ENCODE data around the gene BBS4.
A peak's percentile ranks its signal among the peaks of the same experiment; 100 is the strongest.
"Not testable (repeated sequence)": the region's sequence is repeated elsewhere in the genome, so short reads cannot be mapped to it uniquely, and the experiment has no call there.

The BBS4 gene, protein sequence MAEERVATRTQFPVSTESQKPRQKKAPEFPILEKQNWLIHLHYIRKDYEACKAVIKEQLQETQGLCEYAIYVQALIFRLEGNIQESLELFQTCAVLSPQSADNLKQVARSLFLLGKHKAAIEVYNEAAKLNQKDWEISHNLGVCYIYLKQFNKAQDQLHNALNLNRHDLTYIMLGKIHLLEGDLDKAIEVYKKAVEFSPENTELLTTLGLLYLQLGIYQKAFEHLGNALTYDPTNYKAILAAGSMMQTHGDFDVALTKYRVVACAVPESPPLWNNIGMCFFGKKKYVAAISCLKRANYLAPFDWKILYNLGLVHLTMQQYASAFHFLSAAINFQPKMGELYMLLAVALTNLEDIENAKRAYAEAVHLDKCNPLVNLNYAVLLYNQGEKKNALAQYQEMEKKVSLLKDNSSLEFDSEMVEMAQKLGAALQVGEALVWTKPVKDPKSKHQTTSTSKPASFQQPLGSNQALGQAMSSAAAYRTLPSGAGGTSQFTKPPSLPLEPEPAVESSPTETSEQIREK

DNA sequence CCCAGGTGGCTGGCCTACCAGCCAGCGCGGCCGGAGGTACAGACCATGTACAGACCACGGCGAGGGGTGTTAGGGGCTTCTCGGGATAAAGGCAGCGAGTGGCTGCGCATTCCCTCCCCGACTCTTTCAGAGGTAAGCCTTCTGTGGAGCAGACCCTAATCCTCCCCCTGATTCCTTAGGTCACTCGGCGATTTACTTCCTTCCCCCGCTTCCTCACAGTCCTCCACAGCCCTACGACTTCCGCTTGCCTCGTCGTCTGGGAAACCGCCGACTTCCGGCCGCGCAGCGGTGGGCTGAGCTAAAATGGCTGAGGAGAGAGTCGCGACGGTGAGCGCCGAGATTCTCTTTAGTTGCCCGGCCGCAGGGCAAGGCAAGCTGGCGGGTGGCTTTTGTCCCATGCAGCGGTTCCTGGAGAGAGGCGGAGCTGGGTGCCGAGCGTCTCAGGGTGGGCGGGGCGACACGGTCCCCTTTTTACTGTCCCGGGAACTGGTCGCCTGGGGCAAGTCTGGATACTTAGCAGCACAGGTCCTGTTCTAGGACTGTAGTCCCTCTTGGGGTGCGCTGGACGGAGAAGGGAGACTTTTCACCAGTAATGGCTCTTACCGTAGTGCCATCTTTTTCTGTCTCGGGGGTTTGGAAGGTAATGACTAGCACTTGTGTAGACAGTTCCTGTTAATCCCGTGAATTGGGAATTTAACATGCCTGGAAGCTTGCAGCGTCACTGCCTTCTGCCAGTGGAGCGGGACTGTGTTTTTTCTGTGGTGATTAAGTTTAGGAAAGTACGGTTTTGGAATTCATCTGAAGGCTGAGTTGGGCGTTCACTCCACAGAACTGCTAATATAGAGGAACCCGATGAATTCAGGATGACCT is at the start of gene BBS4, which contains the start of gene HIGD2B:
Gene BBS4 (plus strand): TSS at position 283 of the 870 bp plus-strand sequence. CDS start 21 bp downstream, at position 304.
Gene HIGD2B (minus strand): TSS at position 258 of the 870 bp plus-strand sequence. CDS start 9,808 bp downstream, outside the sequence.
- peak; percentile 92 for DNase-seq

DNA sequence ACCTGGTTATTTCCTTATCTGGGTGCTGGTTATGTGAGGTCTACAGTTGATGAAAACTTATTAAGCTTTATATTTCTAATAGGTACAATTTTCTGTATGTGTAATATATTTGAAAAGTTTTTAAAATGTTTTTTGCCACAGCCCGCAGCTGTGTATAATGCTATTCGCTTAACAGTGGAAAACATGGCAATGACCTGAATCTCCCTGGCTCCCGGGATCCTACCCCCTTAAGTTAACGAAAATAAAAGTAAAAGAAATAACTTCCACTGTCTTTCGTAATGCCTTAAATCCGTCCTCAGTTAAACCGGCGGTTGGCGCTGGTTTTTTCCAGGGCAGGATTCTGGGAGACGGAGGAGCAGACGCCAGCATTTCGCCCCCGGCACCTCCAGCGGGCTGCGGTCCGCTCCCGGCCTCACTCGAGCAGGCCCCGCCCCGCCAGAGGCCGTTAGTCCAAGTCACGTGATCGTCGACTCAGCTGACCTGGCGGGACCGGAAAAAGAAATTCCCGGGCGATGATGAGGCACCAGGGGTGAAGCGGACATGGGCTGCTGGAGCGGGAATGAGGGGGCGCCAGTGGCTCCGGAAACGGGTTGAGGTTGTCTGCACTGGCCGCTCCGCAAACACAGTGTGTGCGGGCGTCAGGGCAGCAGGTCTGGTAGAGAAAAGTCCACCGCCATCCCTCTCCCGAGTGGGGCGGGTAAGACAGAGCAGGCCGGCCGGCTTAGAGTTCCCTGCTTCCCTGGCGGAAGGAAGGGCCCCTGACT is 49.3 kb upstream of the BBS4 start:
- peak; percentile 77 for DNase-seq

DNA sequence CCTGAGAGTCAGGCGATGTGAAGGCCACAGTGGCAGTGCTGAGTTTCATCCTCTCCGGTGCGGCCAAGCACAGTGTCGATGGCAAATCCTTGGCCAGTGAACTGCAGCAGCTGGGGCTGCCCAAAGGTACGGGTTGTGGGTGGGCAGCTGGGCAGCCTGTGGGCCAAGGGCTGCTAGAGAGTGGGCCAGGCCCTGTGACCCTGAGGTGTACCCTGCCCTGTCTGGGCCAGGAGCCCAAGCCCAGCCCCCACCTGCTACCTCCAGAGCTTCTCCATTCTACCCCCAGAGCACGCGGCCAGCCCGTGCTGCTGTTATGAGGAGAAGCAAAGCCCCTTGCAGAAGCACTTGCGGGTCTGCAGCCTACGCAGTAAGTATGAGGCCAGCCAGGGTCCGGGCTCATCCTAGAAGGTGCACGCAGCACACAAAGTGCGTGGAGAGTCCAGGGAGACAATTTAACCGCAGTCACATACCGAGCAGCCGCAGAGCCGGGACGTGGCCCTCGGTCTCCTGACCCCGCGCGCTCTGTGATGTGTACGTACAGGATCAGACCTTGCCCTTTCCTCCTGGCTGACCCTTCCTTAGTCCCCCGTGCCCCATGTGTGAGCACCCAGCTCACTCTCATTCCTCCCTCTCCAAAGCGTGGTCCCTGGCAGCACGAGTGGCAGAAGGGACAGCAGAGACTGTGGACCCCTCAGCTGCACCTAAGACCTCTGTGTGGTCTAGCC is 46.1 kb upstream of the BBS4 start:
- not testable (repeated sequence) for DNase-seq

DNA sequence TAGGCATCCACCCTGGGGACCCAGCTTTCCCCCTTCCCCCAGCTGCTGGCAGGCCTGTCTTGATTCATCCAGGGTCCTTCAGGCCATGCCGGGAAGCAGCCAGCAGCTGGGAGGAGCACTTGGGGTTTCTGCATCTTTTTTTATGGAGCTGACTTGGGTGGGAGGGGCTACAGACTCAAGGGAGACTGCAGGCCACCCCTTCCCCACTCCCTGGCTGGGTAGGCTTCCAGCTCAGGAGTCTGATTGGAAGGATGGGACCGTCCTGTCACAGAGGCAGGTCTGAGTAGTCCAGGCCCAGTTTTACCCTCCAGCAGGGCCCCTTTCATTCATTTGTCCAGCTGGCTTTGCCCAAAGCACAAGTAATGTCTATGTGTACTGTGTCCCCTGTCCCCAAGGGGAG is 43.7 kb upstream of the BBS4 start:
- DNase-seq: not testable (repeated sequence)

DNA sequence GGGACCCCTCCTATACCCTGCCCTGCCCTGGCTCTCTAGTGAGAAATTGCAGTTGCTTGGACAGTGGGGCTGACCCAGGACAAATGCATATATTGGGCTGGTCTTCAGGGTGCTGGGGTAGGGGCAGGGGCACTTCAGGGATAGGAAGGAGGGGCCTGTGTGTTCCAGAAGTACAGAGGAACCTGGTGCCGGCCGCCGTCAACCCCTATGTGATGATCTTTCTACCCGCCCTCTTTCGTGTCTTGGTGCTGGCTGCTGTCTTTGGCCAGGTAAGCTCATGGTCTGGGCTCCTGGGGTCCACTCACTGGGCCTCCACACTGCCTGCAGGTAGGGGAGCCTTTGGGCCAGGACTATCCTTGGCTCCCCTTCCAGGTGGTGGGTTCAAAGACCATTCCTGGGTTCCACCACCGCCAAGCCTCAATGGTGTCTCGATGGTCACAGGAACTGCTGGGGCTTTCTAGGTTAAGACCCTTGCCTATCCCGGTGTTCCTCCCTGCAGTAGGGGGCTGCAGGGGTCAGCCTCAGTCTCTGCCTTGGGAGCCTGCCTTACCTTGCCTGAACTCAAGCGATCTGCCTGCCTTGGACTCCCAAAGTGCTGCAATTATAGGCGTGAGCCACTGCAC is 37.3 kb upstream of the BBS4 start:
- not testable (repeated sequence) for DNase-seq

DNA sequence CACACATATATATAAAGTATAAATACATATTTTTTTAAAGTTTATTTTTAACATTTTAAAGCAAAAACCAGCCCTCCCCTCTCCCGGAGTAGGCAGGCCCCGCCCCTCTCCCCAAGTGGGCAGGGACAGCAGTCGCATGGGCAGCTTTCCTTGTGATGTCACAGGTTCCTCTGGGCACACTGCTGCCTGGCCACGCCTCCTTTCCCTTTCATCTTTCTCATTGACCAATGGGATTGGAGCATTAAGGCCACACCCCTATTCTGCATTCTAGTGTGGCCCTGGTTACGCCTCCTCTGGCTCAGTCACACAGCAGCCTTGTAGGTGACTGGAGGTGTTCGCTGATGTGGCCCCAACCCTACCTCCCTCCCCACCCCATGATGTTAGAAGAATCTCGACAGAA is 31.6 kb upstream of the BBS4 start, which contains the start of gene GOLGA6B:
Gene GOLGA6B (plus strand): TSS at position 301 of the 400 bp plus-strand sequence. CDS start 41 bp downstream, at position 342.
- not testable (repeated sequence) for DNase-seq

DNA sequence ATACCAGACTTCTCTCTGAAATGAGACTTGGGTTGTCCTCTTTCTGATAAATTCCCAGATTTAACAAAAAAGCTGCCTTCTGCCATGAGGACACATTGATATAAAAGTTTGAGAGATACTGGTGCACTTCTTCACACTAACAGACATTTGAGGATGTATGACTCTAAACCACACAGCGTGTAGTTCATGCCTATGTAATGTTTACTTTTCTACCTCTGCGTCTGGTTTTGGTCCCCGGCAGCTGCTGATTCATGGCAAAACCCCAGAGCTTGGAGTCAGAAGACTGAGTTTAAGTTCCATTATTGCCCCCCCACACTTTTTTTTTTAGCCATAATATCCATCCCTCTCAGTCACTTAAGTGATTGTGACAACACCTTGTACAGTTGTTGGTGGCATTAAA is 30.0 kb upstream of the BBS4 start:
- DNase-seq: not testable (repeated sequence)

DNA sequence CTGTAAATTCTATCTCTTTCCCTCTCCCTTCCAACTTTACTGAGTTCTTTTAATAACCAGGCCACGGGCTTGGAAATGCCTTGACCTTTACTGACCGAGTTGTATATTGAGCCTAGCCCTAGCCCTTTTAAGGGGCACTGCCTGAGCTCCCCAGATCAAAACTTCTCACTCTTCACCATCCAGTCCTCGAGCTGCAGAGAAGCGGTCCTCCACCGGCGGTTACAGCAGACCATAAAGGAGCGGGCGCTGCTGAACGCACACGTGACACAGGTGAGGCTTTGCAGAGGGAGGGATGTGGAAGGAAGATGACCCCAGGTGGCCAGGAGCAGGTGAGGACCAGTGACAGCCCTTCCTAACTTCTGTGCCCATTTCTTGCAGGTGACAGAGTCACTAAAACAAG is 24.9 kb upstream of the BBS4 start:
- DNase-seq: not testable (repeated sequence)

DNA sequence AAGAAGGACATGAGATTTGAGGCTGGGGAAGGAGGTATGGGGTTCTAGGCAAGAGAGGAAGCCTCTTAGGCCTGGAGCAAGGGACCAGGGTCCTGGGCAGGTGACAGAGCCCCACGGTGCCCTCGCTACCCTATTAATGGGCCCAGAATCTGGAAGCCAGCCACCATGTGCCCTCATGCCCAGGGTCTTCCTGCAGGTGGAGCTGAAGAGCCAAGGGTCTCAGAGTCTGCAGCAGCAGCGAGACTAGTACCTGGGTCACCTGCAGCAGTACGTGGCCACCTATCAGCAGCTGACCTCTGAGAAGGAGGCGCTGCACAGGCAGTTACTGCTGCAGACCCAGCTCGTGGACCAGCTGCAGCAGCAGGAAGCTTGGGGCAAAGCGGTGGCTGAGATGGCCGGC is 22.1 kb upstream of the BBS4 start:
- DNase-seq: not testable (repeated sequence)

DNA sequence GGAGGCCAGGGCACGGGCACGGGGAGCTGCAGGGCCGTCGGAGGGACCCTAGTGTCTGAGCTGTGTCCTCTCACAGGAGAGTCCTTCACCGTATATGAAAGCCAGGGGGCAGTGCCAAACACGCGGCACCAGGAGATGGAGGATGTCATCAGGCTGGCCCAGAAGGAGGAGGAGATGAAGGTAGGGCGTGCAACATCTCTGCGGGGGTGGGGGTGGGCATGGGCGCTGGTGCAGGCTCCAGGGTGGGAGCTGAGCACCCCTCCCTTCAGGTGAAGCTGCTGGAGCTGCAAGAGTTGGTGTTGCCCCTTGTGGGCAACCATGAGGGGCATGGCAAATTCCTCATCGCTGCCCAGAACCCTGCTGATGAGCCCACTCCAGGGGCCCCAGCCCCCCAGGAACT is 20.3 kb upstream of the BBS4 start:
- DNase-seq: not testable (repeated sequence)

DNA sequence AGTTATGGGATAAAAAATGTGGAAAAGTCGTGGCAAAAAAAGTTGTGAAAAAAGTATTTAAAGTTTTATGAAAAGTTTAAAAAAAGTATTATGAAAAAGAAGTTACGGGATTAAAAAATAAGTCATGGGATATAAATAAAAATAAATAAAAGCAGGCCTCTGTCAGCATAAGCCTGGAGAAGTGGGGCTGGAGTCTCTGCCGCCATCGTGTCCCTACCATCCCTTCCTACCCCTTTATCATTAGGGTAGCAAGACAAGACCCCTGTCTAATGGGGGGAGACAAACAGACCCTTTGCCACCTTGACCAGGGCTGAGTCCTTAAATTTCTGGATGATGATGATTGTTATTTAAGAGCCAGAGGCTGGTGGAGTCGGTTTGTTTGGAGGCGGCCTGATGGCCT is 16.2 kb upstream of the BBS4 start:
- not testable (repeated sequence) for DNase-seq

DNA sequence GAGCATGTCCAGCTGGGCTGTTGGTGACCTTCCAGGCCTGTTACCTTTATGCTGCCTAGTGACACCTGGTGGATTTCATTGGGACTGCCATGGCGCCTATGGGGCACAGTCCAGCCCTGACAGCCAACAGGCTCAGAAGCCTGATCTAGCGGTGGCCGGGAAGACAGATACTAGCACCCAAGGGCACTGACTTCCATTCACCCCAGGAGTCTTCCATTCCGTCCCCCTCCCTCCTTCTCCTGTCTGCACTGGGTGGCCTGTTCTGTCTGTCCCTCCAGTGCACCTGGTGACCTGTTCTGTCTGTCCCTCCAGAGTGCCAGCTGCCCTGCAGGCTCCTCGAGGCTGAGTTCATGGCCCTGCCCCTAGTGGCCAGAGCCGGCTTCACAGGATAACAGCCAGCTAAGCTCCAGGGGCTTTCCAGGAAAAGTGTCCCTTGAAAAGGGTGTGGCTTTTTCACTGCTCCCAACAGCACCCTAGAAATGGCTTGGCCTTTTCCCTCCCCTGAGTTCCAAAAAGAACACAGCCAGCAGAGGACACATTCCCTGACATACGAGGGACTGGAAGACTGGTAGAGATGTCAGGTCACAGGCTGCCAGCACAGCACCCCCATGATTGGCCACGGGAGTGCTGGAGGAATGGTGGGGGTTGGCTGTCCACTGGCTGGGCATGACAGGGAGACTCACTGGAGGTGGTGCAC is 15.2 kb upstream of the BBS4 start:
- peak; percentile 84 for DNase-seq

DNA sequence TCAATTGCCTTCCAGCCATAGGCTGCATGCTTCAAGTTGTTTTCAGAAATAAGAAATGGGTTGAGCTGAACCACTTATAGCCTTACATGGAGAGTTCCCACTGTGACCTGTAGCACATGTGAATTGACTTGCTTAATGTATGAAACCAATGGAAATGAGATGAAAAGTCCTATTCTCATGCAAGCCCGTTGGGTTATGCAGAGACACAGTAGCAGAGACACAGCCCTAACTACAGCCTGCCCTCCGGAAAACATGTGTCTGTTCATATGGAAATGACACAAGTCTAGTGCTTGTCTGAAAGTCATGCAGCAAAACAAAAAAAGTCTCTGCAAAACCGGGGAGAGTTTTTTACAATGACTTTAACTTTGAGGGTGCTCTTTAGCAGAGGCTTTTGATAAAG is 14.5 kb upstream of the BBS4 start:
- DNase-seq: no peak

DNA sequence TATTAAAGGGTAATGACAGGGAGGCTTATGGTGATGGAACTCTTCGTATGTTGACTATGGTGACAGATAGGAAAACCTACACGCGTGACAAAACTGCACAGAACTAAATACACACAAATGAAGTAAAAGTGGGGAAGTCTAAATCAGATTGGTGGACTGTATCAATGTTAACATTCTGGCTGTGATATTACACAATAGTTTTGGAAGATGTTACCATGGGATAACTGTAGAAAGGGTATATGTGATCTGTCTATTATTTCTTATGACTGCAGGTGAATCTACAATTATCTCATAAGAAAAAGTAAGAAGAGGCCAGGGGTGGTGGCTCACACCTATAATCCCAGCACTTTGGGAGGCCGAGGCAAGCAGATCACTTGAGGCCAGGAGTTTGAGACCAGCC is 9.2 kb upstream of the BBS4 start:
- DNase-seq: no peak

DNA sequence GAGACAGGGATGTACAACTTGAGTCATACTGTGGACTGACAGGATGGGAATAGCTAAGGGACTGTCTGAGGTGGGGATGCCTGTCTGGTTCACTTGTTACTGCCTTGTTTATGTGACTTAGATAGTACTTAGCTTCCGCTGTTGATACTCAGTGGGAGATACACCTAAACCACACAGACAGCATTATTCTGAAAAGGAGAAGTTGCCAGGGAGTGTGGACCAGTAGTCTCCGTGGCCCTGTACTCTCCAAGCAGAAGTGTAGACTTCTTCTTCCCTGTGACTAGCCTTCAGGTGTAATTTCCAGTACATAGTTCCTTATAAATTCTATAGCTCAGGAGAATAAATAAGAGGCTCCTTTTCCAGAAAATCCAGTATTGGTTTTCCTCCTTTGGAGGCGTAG is 5.1 kb upstream of the BBS4 start:
- no peak for DNase-seq

DNA sequence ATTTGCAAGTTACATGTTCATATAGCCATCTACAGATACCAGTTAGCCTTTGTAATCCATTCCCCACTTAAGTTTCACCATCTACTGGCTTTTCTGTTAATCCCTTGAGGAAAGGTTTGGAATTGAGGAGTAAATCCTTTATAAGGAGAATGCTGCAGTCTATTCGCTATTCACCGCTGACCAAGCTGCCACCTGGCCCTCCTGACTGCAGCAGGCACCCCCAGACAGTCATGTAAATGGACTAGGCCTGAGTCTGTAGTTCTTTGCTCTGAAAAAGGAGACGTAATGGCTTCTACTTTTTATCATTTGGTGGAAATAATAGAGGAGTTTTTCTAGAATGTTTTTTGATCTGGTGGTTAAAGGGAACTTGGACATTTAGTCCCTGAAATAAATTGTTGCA is 3.2 kb upstream of the BBS4 start:
- no peak for DNase-seq

DNA sequence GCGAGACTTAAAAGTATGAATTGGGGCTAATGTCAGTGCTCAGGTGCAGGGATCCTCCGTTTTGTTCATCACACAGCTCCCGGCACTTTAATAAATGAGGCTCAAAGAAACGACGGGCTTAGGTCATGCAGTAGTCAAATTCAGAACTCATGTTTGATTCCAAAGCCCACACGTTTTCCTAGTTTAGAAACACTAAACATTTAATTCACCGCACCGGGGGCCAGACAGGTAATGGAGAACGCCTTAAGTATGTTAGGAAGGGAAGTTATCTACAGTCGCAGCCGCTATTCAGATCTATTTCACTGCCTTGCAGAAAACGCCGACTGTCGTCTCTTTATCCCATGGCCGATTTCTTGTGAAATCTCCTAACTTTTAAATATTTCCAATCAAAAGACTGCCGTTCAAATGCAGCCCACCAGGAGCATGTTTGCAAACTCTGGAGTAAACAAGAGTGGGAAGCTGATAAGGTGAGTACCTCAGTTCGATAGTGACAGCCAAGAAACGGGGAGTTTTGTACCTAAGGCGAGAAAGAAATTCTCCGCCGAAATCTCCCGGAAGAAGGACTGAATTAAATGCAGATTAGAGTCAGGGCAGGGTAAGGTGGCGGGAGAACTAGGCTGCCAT is 594 bp upstream of the BBS4 start:
- DNase-seq: peak; percentile 7

DNA sequence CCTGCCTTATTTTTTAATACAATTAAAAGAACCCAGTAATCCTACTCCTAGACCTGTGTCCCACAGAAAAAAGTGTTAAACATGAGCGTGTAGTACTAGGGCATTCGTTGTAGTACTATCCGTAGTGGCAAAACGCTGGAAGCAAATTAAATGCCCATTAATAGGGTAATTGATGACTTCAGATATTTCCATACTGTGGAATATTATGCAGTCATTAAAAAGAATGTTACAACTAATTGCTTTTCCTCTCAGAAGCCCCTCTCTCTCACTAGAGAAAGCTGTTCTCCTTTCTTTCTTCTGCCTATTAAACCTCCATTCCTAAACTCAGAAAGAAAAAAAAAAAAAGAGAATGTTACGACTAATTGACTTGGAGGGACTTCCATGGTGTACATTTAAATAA is 2.7 kb downstream of the BBS4 start:
- DNase-seq: no peak

DNA sequence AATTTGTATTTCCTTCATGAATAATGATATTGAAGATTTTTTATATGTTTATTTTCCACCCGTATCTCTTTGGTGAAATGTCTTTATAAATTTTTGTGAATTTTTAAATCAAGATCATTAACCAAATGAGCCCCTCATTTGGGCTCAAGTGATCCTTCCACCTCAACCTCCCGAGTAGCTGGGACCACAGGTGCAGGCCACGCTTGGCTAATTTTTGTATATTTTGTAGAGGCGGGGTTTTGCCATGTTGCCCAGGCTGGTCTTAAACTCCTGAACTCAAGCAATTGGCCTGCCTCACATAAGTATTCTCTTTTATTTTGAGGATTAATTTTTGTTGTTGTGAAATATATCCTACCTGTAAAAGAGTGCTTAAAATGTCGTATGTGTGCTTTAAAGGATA is 4.9 kb downstream of the BBS4 start:
- no peak for DNase-seq

DNA sequence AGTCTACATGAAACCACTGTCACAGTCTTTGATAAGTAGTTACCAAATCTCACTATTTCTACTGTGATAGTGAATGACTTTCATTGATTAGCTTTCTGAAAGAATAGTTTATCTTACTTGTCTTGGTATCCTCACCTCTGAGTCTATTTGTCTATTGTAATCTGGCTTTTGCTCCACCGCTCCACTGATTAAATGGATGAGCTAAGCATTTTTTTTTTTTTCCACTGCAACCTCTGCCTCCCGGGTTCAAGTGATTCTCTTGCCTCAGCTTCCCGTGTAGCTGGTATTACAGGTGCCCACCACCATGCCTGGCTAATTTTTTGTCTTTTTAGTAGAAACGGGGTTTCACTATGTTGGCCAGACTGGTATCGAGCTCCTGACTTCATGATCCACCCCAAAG is 12.9 kb downstream of the BBS4 start:
- no peak for DNase-seq

Data from stimulated activated CD4-positive, alpha-beta T cell treated with anti-CD3 and anti-CD28 coated beads, Interleukin-15, amount 100 ng/mL, for 24 hours (primary cell).